BE2C (cell line): ENCODE results near the gene IMPACT.

ENCODE experiments used
- DNase-seq: peaks from one replicate; pipeline ENCODE4 v3.0.0-alpha.2; 2020
- H3K27me3 ChIP-seq: fragments of 250-450 bp; sonication (Bioruptor Pico); 2 replicates; pipeline ENCODE4 v1.5.1; 2020; ENCODE audit warnings: mild to moderate bottlenecking
- H3K36me3 ChIP-seq: fragments of 250-450 bp; sonication (Bioruptor Pico); 2 replicates; pipeline ENCODE4 v1.5.1; 2020; ENCODE audit warnings: mild to moderate bottlenecking
- H3K4me1 ChIP-seq: fragments of 250-450 bp; sonication (Bioruptor Pico); 2 replicates; pipeline ENCODE4 v1.5.1; 2020
- H3K4me3 ChIP-seq: 2 replicates; pipeline ENCODE4 v1.5.1; 2011; ENCODE audit warnings: low read depth, low read length
- H3K9me3 ChIP-seq: fragments of 250-450 bp; sonication (Bioruptor Pico); 2 replicates; pipeline ENCODE4 v1.5.1; 2020
- CTCF ChIP-seq: IDR thresholded peaks from 2 replicates; pipeline ENCODE4 v1.5.1; 2012; ENCODE audit warnings: mild to moderate bottlenecking, low read depth, low read length

The IMPACT gene

GRCh38 chr18:24388957-24389356, 37.5 kb upstream of the IMPACT start:
- no peak overlapping the region for H3K4me3 ChIP-seq
- no peak for DNase-seq
- TF ChIP-seq CTCF: no peak
- H3K36me3 ChIP-seq: no peaks in the 10 kb centered on the region
- no peaks in the 10 kb centered on the region for H3K27me3 ChIP-seq
- no peaks in the 10 kb centered on the region for H3K4me1 ChIP-seq
- H3K9me3 ChIP-seq: no peaks in the 10 kb centered on the region

- Histone ChIP-seq H3K9me3 (no peaks in the 10 kb centered on the region), H3K4me1 (no peaks in the 10 kb centered on the region), H3K4me3 (no peak overlapping the region), H3K36me3 (peaks cover 3% of the 10 kb centered on the region; the same call in 1 of the 2 replicates), H3K27me3 (no peaks in the 10 kb centered on the region)
- DNase-seq: no peak
- TF ChIP-seq CTCF: no peak
These were observed 31.2 kb upstream of the IMPACT start for GRCh38 chr18:24395049-24395795.

DNA sequence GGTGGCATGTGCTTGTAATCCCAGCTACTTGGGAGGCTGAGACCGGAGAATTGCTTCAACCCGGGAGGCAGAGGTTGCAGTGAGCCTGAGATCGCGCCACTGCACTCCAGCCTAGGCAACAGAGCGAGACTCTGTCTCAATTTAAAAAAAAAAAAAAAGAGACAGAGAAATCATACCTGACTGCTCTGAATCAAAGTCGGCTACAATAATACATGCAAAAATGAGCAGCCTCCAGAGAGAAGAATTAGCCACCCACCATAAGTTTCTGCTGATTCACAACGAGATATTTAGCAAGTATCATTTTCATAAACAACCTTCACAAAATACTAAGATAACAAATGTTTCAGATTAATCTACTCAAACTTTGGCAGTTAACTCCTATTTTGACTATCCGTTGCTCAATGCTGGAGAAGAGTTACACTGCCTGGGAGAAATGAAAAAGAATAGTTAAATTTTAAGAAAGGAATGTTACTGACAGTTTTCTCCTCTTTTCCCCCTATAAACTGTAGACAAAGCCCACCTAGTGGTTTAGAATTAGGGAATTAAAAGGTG, 30.3 kb upstream of the IMPACT start:
- no peaks in the 10 kb centered on the region for H3K9me3 ChIP-seq
- H3K27me3 ChIP-seq: no peaks in the 10 kb centered on the region
- no peak for TF ChIP-seq CTCF
- H3K4me1 ChIP-seq: no peaks in the 10 kb centered on the region
- no peak for DNase-seq
- peak overlapping the region; percentile 77 for H3K4me3 ChIP-seq
- peaks cover 3% of the 10 kb centered on the region; the same call in 1 of the 2 replicates for H3K36me3 ChIP-seq

DNA sequence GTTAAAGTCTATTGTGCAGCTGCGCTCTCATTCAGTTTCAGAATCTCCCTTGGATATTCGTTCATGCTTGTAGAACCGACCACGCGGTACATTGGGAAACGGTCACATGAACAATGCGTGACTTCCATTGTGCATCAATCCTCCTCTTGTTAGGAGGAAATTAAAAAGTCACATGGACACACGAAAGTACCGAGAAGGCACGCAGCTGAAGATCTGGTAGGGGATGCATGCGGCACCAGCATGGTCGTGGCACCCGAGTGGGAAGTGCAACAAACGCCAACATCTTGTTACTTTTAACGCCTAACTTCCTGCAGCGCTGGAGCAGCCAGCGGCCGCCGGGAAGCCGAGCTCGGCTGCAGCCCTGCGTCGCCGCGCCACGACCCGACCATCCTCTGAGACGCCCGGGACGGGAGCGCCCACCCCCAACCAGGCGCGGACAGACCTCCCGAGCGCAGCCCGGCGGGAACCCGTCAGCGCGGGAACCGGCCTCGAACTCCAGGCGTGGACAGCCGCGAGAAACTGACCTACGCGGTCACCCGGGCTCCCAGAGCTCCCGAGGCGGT, 29.3 kb upstream of the IMPACT start:
- peak; percentile 50 for DNase-seq
- no peaks in the 10 kb centered on the region for H3K27me3 ChIP-seq

GRCh38 chr18:24397694-24398368, 28.6 kb upstream of the IMPACT start, which contains the start of gene OSBPL1A:
Gene OSBPL1A (minus strand): TSS chr18:24397824. CDS start chr18:24377533, 20,291 bp downstream.
- Histone ChIP-seq H3K36me3 (peaks cover 3% of the 10 kb centered on the region; the same call in 1 of the 2 replicates), H3K4me3 (peak within 1 kb of the TSS; percentile 77), H3K9me3 (no peaks in the 10 kb centered on the region), H3K4me1 (no peaks in the 10 kb centered on the region), H3K27me3 (no peaks in the 10 kb centered on the region)
- peak; percentile 93 for DNase-seq
- TF ChIP-seq CTCF: no peak

More for the DNA sequence above, 29.3 kb upstream of the IMPACT start:
- Histone ChIP-seq H3K9me3 (no peaks in the 10 kb centered on the region), H3K36me3 (peaks cover 3% of the 10 kb centered on the region; the same call in 1 of the 2 replicates), H3K4me3 (peak overlapping the region; percentile 77), H3K4me1 (no peaks in the 10 kb centered on the region)
- no peak for TF ChIP-seq CTCF
